Body of pancreas (tissue), 4 donors: ENCODE data around the gene SLX4. TPM values are rescaled to one million over a fixed set of nuclear protein-coding genes. Genes with fewer than 3 reads are reported as not detected.

ENCODE experiments used
- ATAC-seq: fragments of 150-250 bp; one replicate; pipeline ENCODE4 v1.9.1; 2016
- DNase-seq, 4 donors: peaks; one replicate each; pipeline ENCODE4 v3.0.0-alpha.2; 2019
- H3K27ac ChIP-seq, 4 donors: fragments of 200-600 bp; sonication (generic); 1 replicate in 3 of 4; 2 replicates in 1 of 4; pipeline versions ENCODE4 v1.5.1 to v1.6.1; 2016 to 2019; ENCODE audit warnings: mild to moderate bottlenecking in 1 of 4, mixed read lengths in 1 of 4, moderate library complexity in 1 of 4
- H3K27me3 ChIP-seq, 2 donors: fragments of 200-600 bp; sonication (generic); one replicate each; pipeline ENCODE4 v1.6.0; 2016; ENCODE audit warnings: mild to moderate bottlenecking in 1 of 2
- H3K36me3 ChIP-seq, 2 donors: fragments of 200-600 bp; sonication (generic); replicated peaks in 1 of 2; 2 replicates each; pipeline ENCODE4 v1.5.1; 2016; ENCODE audit warnings: low read depth in 2 of 2; ENCODE audit not compliant: insufficient read depth in 1 of 2
- H3K4me1 ChIP-seq: fragments of 200-600 bp; sonication (generic); one replicate; pipeline ENCODE4 v1.6.0; 2016
- H3K4me3 ChIP-seq, 2 donors: fragments of 200-600 bp; sonication (generic); 1 replicate in 1 of 2; 2 replicates in 1 of 2; pipeline ENCODE4 v1.5.1; 2016 to 2019
- H3K9me3 ChIP-seq, 3 donors: fragments of 200-600 bp; sonication (generic); 1 replicate in 2 of 3; 2 replicates in 1 of 3; pipeline ENCODE4 v1.5.1; 2016
- POLR2A ChIP-seq, 3 donors: fragments of 450-650 bp; IDR thresholded peaks; one replicate each; pipeline ENCODE4 v1.6.1; 2016; ENCODE audit warnings: antibody characterized with exemption in 3 of 3, mild to moderate bottlenecking in 2 of 3
- WGBS, 2 donors: methylation state at CpG; one replicate each; pipeline ENCODE4 v1.1.5; 2017; 5-methylcytosine and 5-hydroxymethylcytosine counted together
- intact Hi-C: fragments of 100-400 bp; cut with DNase I; formaldehyde crosslinking; loops from one replicate; pipeline ENCODE4 v1.15.1; 2023
- total RNA-seq, 2 donors: library from RNA; depleted of rRNA; stranded (reverse); fragments of >200 nt; gene quantifications; one replicate each; pipeline ENCODE4 v1.1.0, GENCODE V29; 2016
- TF ChIP-seq, protein P1 (sequence below), 7 experiments: fragments of 450-650 bp in 4 of 7; fragments of 200-600 bp in 3 of 7; sonication (generic) in 3 of 7; IDR thresholded peaks; one replicate each; pipeline ENCODE4 v1.5.1; 2016 to 2019; ENCODE audit warnings: antibody characterized with exemption in 7 of 7

SLX4 gene
- total RNA-seq, 2 donors from 2014 or later = 3.6 to 4.2 TPM

DNA sequence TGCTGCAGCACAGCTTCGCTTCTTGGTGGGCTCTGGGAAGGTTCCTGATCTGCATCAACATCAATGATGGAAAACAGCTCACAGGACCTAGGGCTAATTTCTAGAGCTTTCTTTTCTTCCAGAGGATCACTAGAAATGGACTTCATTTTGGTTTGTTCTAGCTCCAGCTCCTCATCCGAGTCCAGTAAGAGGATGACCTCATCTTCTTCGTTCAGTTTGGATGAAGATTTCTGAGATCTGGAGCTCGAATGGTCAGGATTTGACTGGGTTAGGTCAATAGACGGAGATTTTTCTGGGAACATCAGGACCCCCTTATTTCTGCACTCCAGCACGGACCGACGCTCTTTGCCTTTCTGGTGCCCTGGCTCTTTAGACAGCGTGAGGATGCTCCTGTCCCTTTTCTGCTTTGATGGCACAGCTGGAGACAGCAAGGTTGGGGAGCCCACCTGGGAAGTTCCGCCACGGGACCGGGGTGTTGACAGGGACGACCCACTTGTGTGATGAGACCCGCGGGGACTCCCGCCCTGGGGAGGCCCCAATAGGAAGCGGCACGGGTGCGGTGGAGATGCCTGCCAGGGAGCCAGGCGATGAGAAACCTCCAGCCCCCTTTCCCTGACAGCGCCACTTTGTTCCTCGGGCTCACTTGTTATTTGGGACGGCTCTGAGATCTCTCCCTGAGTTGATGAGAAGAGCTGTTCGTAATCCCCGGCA lies 21.3 kb downstream of the SLX4 start:
- Histone ChIP-seq H3K27ac (no peak overlapping the region), H3K27me3 (no peaks in the 10 kb centered on the region), H3K36me3 (no peaks in the 10 kb centered on the region), H3K4me3 (no peak overlapping the region), H3K9me3 (no peaks in the 10 kb centered on the region), H3K4me1 (no peaks in the 10 kb centered on the region)
- intact Hi-C loops = no loop called here
- ATAC-seq = no peak
- 92 to 93% methylated on average over 17 to 25 of the region's 25 CpGs for WGBS, 2 donors
- DNase-seq = no peak
- TF ChIP-seq, protein P1, sequence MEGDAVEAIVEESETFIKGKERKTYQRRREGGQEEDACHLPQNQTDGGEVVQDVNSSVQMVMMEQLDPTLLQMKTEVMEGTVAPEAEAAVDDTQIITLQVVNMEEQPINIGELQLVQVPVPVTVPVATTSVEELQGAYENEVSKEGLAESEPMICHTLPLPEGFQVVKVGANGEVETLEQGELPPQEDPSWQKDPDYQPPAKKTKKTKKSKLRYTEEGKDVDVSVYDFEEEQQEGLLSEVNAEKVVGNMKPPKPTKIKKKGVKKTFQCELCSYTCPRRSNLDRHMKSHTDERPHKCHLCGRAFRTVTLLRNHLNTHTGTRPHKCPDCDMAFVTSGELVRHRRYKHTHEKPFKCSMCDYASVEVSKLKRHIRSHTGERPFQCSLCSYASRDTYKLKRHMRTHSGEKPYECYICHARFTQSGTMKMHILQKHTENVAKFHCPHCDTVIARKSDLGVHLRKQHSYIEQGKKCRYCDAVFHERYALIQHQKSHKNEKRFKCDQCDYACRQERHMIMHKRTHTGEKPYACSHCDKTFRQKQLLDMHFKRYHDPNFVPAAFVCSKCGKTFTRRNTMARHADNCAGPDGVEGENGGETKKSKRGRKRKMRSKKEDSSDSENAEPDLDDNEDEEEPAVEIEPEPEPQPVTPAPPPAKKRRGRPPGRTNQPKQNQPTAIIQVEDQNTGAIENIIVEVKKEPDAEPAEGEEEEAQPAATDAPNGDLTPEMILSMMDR (IDR thresholded peaks at IDR 0.05) = no peak
- no peak for TF ChIP-seq POLR2A (IDR thresholded peaks at IDR 0.05)

DNA sequence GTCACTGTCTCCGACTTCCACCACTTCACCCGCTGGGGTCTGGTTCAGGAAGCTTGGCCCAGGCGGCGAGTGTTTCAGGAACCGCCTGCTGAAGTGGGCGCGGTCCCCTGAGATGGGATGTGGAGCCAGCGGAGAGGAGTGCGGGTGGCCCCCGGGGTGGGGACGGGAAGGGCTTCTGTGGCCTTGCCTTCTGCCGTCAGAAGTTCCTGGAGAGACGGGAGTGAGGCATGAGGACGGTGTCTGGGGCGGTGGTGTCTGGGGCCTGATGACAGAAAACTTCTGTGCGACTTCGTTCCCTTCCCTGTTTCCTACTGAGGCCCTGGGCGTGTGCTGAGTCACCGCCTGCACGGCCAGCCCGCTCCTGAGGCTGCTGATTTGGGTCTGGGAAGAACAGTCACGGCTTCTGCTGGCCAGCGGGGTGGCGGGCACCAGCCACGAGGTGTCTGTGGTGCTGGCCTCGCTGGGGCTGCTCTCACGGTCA lies 21.9 kb downstream of the SLX4 start:
- TF ChIP-seq, protein P1 (IDR thresholded peaks at IDR 0.05) = no peak
- TF ChIP-seq POLR2A (IDR thresholded peaks at IDR 0.05) = no peak
- 69 to 91% methylated on average over 19 to 27 of the region's 27 CpGs for WGBS, 2 donors
- intact Hi-C loops = no loop called here
- Histone ChIP-seq H3K36me3 (no peaks in the 10 kb centered on the region), H3K4me3 (no peak overlapping the region), H3K27ac (no peak overlapping the region), H3K27me3 (no peaks in the 10 kb centered on the region), H3K4me1 (no peaks in the 10 kb centered on the region), H3K9me3 (no peaks in the 10 kb centered on the region)
- ATAC-seq (no peak), DNase-seq (peak in 1 of 4 donors; percentile 28)

DNA sequence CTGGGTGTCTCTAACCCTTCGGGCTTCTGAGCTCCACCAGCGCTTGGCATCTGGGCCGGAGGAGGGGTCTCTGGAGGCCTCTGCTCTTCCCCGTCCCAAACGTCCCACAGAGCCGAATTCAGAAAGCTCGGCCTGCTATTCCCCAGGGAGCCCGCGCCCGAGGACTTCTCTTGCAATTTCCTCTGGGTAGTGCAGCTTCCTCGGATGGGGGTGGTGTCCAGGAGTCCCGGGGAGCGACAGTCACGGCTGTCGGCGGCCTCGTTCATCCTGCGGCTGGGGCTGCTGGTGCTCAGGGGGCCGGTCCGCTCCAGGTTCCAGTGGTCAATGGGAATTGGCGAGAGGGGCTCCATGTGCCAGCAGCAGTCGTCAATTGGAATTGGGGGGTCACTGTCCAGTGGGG lies 22.4 kb downstream of the SLX4 start:
- H3K4me3 ChIP-seq = no peak overlapping the region
- H3K9me3 ChIP-seq = no peaks in the 10 kb centered on the region
- ATAC-seq (no peak), DNase-seq (no peak)
- 86 to 89% methylated on average over 7 to 21 of the region's 22 CpGs for WGBS, 2 donors
- intact Hi-C loops = no loop called here
- no peaks in the 10 kb centered on the region for H3K36me3 ChIP-seq
- H3K27me3 ChIP-seq = no peaks in the 10 kb centered on the region
- H3K27ac ChIP-seq = no peak overlapping the region
- no peaks in the 10 kb centered on the region for H3K4me1 ChIP-seq
- no peak for TF ChIP-seq POLR2A (IDR thresholded peaks at IDR 0.05)
- TF ChIP-seq, protein P1 (IDR thresholded peaks at IDR 0.05) = no peak

DNA sequence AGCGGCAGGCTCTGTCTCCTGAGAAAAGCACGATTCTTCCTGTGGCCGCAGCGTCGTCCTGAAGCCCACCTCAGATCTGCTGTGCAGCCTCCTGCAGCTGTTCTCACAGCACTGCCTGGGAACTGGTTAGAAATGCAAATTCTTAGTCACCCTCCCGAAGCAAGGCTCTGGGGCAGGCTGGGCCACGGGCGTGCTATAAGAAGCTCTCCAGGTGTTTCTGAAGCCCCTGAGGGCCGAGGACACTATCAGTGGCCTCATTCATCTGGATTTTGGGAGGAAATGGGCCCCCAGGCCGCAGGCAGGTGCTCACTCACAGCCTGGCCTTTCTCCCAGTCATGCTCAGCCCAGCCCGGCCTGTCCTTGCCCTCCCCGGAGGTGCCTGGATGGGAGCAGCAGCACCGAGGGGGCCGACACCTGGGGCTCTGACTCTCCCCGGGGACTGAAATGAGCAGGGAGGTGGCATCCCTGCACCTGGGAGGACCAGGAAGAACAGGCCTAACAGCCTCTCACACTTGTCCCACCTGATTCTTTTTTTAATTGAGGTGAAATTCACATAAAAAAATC lies 23.8 kb downstream of the SLX4 start:
- no peak for ATAC-seq
- intact Hi-C loops = no loop called here
- 86 to 100% methylated on average over 2 to 15 of the region's 15 CpGs for WGBS, 2 donors
- H3K4me3 ChIP-seq = no peak overlapping the region
- no peaks in the 10 kb centered on the region for H3K4me1 ChIP-seq
- H3K9me3 ChIP-seq = no peaks in the 10 kb centered on the region
- H3K36me3 ChIP-seq = no peaks in the 10 kb centered on the region
- H3K27ac ChIP-seq = no peak overlapping the region
- no peak for DNase-seq
- no peak for TF ChIP-seq POLR2A (IDR thresholded peaks at IDR 0.05)
- TF ChIP-seq, protein P1 (IDR thresholded peaks at IDR 0.05) = no peak
- H3K27me3 ChIP-seq = no peaks in the 10 kb centered on the region
